K562 (cell line): ENCODE results near the gene MYPN. TPM values are rescaled to one million over a fixed set of nuclear protein-coding genes. Genes with fewer than 3 reads are reported as not detected.

Experiments
- ATAC-seq: fragments of 200-7000 bp; cut with Tn5 transposase; 3 replicates; pipeline ENCODE4 v1.9.1; 2020; ENCODE audit warnings: moderate library complexity
- BruUV-seq: library from RNA; stranded (reverse); fragments of 400-500 nt; replicated peaks from 2 replicates; lab custom pipeline; 2021; lab: Mats Ljungman, UMichigan
- CTCF ChIA-PET: fragments of 300-600 bp; formaldehyde crosslinking; extraction: SDS; loops from one replicate; lab custom pipeline; 2021; ENCODE audit warnings: low intra/inter-chr PET ratio; lab: Yijun Ruan, JAX
- POLR2A ChIA-PET: fragments of 300-600, 350-650 bp; sonication (Branson Sonifier 250); formaldehyde crosslinking; extraction: SDS; loops from one replicate; lab custom pipeline; 2021; ENCODE audit warnings: antibody characterized with exemption, inconsistent platforms; lab: Yijun Ruan, JAX
- DNase-seq, 4 experiments: peaks; one replicate each; pipeline versions ENCODE4 v3.0.0 to v3.0.0-alpha.2; 2011 to 2018; ENCODE audit warnings: low spot score in 3 of 4, mixed read lengths in 3 of 4; ENCODE audit errors: extremely low read depth in 1 of 4
- FAIRE-seq: peaks from 2 replicates; lab custom pipeline; 2011; peaks lifted over from hg19 to GRCh38; lab: Jason Lieb, UNC
- H2AFZ ChIP-seq: 2 replicates; pipeline ENCODE4 v1.6.0; 2011; ENCODE audit warnings: low read depth, low read length, control low read depth, inconsistent platforms
- H3K27ac ChIP-seq: fragments of 200-600 bp; 3 replicates; pipeline ENCODE4 v1.8.0; 2011; ENCODE audit warnings: low read depth, mild to moderate bottlenecking, control low read depth, inconsistent platforms, low read length, moderate library complexity, mixed read lengths; ENCODE audit errors: extremely low read depth
- H3K27me3 ChIP-seq, 2 experiments: fragments of 300-600 bp in 1 of 2; 2 replicates in 1 of 2; 3 replicates in 1 of 2; pipeline versions ENCODE4 v1.6.0 to v1.8.0; 2011; ENCODE audit warnings: inconsistent platforms in 2 of 2, low read length in 2 of 2, mild to moderate bottlenecking in 1 of 2, mixed read lengths in 1 of 2, moderate library complexity in 1 of 2; ENCODE audit not compliant: control insufficient read depth in 2 of 2, insufficient read depth in 2 of 2
- H3K36me3 ChIP-seq: fragments of 300-600 bp; 3 replicates; pipeline ENCODE4 v1.8.0; 2011; ENCODE audit warnings: mild to moderate bottlenecking, low read length, inconsistent platforms; ENCODE audit not compliant: control insufficient read depth, insufficient read depth
- H3K4me1 ChIP-seq, 2 experiments: fragments of 200-600 bp in 1 of 2; replicated peaks in 1 of 2; 2 replicates in 1 of 2; 3 replicates in 1 of 2; pipeline versions ENCODE4 v1.5.1 to v1.8.0; 2011; ENCODE audit warnings: inconsistent platforms in 2 of 2, low read length in 2 of 2, mild to moderate bottlenecking in 1 of 2, mixed read lengths in 1 of 2, moderate library complexity in 1 of 2; ENCODE audit not compliant: control insufficient read depth in 2 of 2, insufficient read depth in 2 of 2
- H3K4me2 ChIP-seq: 2 replicates; pipeline ENCODE4 v1.6.1; 2011; ENCODE audit warnings: low read length, control low read depth, inconsistent platforms, mixed read lengths; ENCODE audit not compliant: insufficient read depth
- H3K4me3 ChIP-seq: fragments of 200-600 bp; sonication (generic), shearing (Covaris generic); 2 replicates; pipeline ENCODE4 v1.5.1; 2016; ENCODE audit warnings: control low read depth, inconsistent platforms
- H3K79me2 ChIP-seq: fragments of 200-600 bp; 3 replicates; pipeline ENCODE4 v1.8.0; 2011; ENCODE audit warnings: low read length, inconsistent platforms; ENCODE audit not compliant: control insufficient read depth, insufficient read depth
- H3K9ac ChIP-seq, 2 experiments: 2 replicates each; pipeline versions ENCODE4 v1.6.0 to v1.6.1; 2011; ENCODE audit warnings: low read depth in 2 of 2, low read length in 2 of 2, control low read depth in 1 of 2, inconsistent platforms in 1 of 2, mild to moderate bottlenecking in 1 of 2, mixed read lengths in 1 of 2; ENCODE audit not compliant: insufficient read depth in 1 of 2
- H3K9me1 ChIP-seq: one replicate; pipeline ENCODE4 v1.6.0; 2011; ENCODE audit warnings: inconsistent platforms, mild to moderate bottlenecking, low read length, moderate library complexity; ENCODE audit not compliant: control insufficient read depth, insufficient read depth
- H3K9me3 ChIP-seq: replicated peaks from 2 replicates; pipeline ENCODE4 v1.5.1; 2011; ENCODE audit warnings: low read depth, low read length, inconsistent platforms; ENCODE audit not compliant: control insufficient read depth, insufficient read depth
- H4K20me1 ChIP-seq: replicated peaks from 2 replicates; pipeline ENCODE4 v1.6.1; 2011; ENCODE audit warnings: low read length, inconsistent platforms, mixed read lengths; ENCODE audit not compliant: control insufficient read depth, insufficient read depth
- GTF2E2 ChIP-seq: fragments of 200-800 bp; sonication (Bioruptor generic); IDR thresholded peaks from 2 replicates; pipeline ENCODE4 v1.6.1; 2016; ENCODE audit warnings: missing genetic modification characterization, missing compliant biosample characterization
- KLF13 ChIP-seq: fragments of 450-650 bp; IDR thresholded peaks from 2 replicates; pipeline ENCODE4 v1.6.1; 2016; ENCODE audit warnings: missing genetic modification characterization, low read depth, mild to moderate bottlenecking, missing compliant biosample characterization, moderate library complexity, borderline replicate concordance
- MTF1 ChIP-seq: fragments of 250-450 bp; sonication (Bioruptor Pico); IDR thresholded peaks from 2 replicates; pipeline ENCODE4 v1.9.0; 2021; ENCODE audit warnings: moderate library complexity, mild to moderate bottlenecking, inconsistent platforms, borderline replicate concordance
- POLR3A ChIP-seq: IDR thresholded peaks from 2 replicates; pipeline ENCODE4 v1.6.1; 2011; ENCODE audit warnings: borderline replicate concordance, mild to moderate bottlenecking, moderate library complexity; ENCODE audit not compliant: insufficient read length, insufficient read depth; ENCODE audit errors: extremely low read depth
- ZNF507 ChIP-seq: conservative IDR thresholded peaks from 2 replicates; pipeline ENCODE4 v1.6.1; 2017; ENCODE audit warnings: missing genetic modification characterization, missing compliant biosample characterization
- WGBS: fragments of 100-300 bp; shearing (Covaris generic); methylation state at CpG from one replicate; pipeline ENCODE4 v1.1.6; 2016; ENCODE audit warnings: low coverage, mixed read lengths; ENCODE audit not compliant: insufficient coverage; ENCODE audit errors: missing lambda C conversion rate; 5-methylcytosine and 5-hydroxymethylcytosine counted together
- in situ Hi-C: fragments of 300-500 bp; cut with MboI; formaldehyde crosslinking; loops from 4 replicates; pipeline ENCODE4 v1.15.0; 2018; ENCODE audit warnings: inconsistent platforms, mixed read lengths
- intact Hi-C: fragments of 100-400 bp; cut with micrococcal nuclease; formaldehyde crosslinking; loops from 2 replicates; pipeline ENCODE4 v1.14.2; 2022
- polyA plus RNA-seq, 8 experiments: library from polyadenylated mRNA; depleted of rRNA in 4 of 8; stranded (reverse) in 5 of 8; unstranded in 3 of 8; fragments of >200 nt; fragmentation: Nextera tagmentation in 2 of 8; fragmentation: Illumina TruSeq in 1 of 8; extraction: Ambion mirVana in 2 of 8; extraction: Trizol in 1 of 8; gene quantifications; 2 replicates each; pipeline versions ENCODE4 v1.2.1 to v1.2.3, GENCODE V29; 2011 to 2014; ENCODE audit warnings: inconsistent platforms in 1 of 8, missing spikeins in 1 of 8
- total RNA-seq, 7 experiments: library from RNA; depleted of rRNA in 6 of 7; stranded (reverse); fragments of >200 nt in 6 of 7; fragmentation: Illumina TruSeq in 2 of 7; extraction: Trizol in 2 of 7; gene quantifications; 2 replicates each; pipeline versions ENCODE4 v1.2.1 to v1.2.3, GENCODE V29; 2011 to 2021; ENCODE audit warnings: low replicate concordance in 1 of 7
- TF ChIP-seq, protein P1 (sequence below): fragments of 250-450 bp; sonication (Bioruptor Pico); IDR thresholded peaks from 2 replicates; pipeline ENCODE4 v1.5.0; 2021
- TF ChIP-seq, protein P2 (sequence below): fragments of 450-650 bp; formaldehyde crosslinking; IDR thresholded peaks from 2 replicates; pipeline ENCODE4 v1.4.0; 2020; ENCODE audit warnings: mild to moderate bottlenecking, moderate library complexity
- TF ChIP-seq, protein P3 (sequence below): fragments of 450-650 bp; formaldehyde crosslinking; IDR thresholded peaks from 2 replicates; pipeline ENCODE4 v1.4.0; 2020; ENCODE audit warnings: mild to moderate bottlenecking, moderate library complexity

MYPN gene
- total and polyA plus RNA-seq, 9 of the 15 experiments (the other 6 are each of a cell fraction or from before 2014, with no cell fraction given): not detected

DNA sequence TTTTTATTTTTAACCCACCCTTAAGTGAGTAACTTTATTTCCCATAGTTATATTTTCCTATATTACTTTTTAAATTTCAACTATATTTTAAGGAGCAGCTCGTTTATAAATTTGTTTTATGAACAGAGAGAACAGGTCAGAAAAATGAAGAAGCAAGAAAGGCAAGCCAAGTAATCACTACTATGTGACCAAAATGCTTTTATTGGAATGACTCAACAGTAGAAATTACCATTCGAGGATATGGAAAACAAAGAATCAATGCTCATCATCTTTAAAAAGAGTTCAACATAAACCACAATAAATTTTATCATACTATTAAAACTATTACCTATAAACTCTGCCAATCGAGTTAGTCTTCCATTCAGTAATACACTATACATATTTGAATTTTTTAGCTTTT is 41.8 kb upstream of the MYPN start:
- no peak overlapping the region for H3K9ac ChIP-seq
- TF ChIP-seq MTF1 (CRISPR knock-in tag) (no peak), GTF2E2 (tag) (no peak), KLF13 (no peak), ZNF507 (no peak), POLR3A (no peak)
- TF ChIP-seq, protein P1, sequence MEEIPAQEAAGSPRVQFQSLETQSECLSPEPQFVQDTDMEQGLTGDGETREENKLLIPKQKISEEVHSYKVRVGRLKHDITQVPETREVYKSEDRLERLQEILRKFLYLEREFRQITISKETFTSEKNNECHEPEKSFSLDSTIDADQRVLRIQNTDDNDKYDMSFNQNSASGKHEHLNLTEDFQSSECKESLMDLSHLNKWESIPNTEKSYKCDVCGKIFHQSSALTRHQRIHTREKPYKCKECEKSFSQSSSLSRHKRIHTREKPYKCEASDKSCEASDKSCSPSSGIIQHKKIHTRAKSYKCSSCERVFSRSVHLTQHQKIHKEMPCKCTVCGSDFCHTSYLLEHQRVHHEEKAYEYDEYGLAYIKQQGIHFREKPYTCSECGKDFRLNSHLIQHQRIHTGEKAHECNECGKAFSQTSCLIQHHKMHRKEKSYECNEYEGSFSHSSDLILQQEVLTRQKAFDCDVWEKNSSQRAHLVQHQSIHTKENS (CRISPR knock-in tag): no peak
- TF ChIP-seq, protein P2, sequence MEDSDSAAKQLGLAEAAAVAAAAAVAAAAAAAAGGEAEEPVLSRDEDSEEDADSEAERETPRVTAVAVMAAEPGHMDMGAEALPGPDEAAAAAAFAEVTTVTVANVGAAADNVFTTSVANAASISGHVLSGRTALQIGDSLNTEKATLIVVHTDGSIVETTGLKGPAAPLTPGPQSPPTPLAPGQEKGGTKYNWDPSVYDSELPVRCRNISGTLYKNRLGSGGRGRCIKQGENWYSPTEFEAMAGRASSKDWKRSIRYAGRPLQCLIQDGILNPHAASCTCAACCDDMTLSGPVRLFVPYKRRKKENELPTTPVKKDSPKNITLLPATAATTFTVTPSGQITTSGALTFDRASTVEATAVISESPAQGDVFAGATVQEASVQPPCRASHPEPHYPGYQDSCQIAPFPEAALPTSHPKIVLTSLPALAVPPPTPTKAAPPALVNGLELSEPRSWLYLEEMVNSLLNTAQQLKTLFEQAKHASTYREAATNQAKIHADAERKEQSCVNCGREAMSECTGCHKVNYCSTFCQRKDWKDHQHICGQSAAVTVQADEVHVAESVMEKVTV: no peak
- TF ChIP-seq, protein P3, sequence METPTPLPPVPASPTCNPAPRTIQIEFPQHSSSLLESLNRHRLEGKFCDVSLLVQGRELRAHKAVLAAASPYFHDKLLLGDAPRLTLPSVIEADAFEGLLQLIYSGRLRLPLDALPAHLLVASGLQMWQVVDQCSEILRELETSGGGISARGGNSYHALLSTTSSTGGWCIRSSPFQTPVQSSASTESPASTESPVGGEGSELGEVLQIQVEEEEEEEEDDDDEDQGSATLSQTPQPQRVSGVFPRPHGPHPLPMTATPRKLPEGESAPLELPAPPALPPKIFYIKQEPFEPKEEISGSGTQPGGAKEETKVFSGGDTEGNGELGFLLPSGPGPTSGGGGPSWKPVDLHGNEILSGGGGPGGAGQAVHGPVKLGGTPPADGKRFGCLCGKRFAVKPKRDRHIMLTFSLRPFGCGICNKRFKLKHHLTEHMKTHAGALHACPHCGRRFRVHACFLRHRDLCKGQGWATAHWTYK (CRISPR knock-in tag): no peak
- no peaks in the 10 kb centered on the region for H4K20me1 ChIP-seq
- ATAC-seq: no peak
- H2AFZ ChIP-seq: no peak overlapping the region
- no peaks in the 10 kb centered on the region for H3K27me3 ChIP-seq
- FAIRE-seq: no peak
- DNase-seq: no peak
- in situ Hi-C loops (no loop called here), intact Hi-C loops (no loop called here)
- H3K27ac ChIP-seq: no peak overlapping the region
- H3K4me2 ChIP-seq: no peak overlapping the region
- H3K9me1 ChIP-seq: no peaks in the 10 kb centered on the region
- WGBS: 51% methylated on average over 3 of the region's 3 CpGs
- no TSS peak for BruUV-seq
- H3K9me3 ChIP-seq: no peaks in the 10 kb centered on the region
- peaks cover 30% of the 10 kb centered on the region for H3K79me2 ChIP-seq
- no peaks in the 10 kb centered on the region for H3K4me1 ChIP-seq
- POLR2A ChIA-PET: interaction anchor here (0.6 to 0.7 kb wide), 2 partner anchors 17 to 161 kb away, joined by 3 to 4 read pairs; no protein-coding TSS in a partner anchor
- CTCF ChIA-PET: no interaction called here
- H3K36me3 ChIP-seq: peaks cover 36% of the 10 kb centered on the region
- no peak overlapping the region for H3K4me3 ChIP-seq
